ENCODE data around the gene SPOCK2. TPM values are rescaled to one million over a fixed set of nuclear protein-coding genes. Genes with fewer than 3 reads are reported as not detected.

SPOCK2 gene
- total RNA-seq, 4 donors from 2014 or later: 2.1 to 9.9 (median 5.0) TPM

DNA sequence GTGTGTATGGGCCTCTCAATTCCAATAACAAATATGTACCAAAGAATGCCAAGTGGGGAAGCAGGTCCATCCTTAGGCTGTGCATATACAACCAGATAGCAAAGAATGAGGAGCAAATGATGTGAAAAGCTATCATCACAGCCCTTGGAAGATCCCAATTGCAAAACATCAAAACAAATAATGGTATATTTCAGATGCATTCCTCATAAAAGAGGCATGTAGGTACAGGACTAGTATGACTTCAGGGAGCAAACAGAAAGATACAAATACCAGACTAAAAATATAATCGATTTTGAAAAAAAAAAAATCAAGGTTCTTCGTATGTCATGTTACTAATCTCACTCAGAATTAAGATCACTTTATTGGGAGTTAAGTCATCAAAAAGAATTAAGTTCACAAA lies 18.5 kb upstream of the SPOCK2 start:
- 82 to 92% methylated on average over 2 of the region's 2 CpGs for WGBS, 2 donors
- Histone ChIP-seq H3K4me1 (peaks cover 0 to 28% (median 12%) of the 10 kb centered on the region in 4 donors), H3K9me3 (no peaks in the 10 kb centered on the region), H3K36me3 (peaks cover 0 to 11% (median 0%) of the 10 kb centered on the region in 3 donors), H3K4me3 (no peak overlapping the region), H3K27me3 (no peaks in the 10 kb centered on the region), H3K27ac (peak overlapping the region in 1 of 4 donors; percentile 81)
- TF ChIP-seq POLR2A (IDR thresholded peaks at IDR 0.05) (no peak), EP300 (IDR thresholded peaks at IDR 0.05) (no peak), CTCF (IDR thresholded peaks at IDR 0.05) (no peak)
- no peak for DNase-seq (ENCODE audit: low spot score in 2 of 2)

DNA sequence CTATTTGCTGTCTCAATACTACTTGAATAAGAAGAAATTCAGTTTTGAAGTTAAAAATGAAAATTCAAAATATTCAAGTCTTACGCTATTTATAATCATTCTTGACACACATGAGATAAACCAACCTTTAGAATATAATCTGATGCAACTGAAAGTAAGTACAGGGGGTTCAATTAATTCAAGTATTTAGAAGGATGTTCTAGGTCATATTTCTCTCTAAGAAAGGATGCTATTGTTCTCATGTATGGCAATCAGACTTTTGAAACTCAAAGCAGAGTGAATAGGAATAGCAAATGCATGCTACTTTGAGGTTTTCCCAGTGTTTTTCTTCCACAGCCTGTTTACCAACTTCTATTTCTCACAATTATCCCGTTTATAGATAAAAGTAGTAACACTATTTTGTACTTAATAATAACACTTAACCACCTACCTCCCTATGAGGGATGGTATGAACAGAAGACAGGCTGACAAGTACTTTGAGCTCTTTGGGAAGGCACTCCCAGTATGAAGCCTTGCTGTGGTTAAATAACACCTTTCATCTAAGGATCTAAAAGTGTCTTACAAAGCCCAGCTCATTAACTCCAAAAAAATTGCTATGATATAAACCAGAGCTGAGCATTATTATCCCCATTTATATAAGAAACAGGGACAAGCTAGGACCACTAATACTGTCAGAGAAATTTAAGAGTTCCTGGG lies 18.0 kb upstream of the SPOCK2 start:
- Histone ChIP-seq H3K4me1 (peaks cover 0 to 28% (median 12%) of the 10 kb centered on the region in 4 donors), H3K9me3 (no peaks in the 10 kb centered on the region), H3K27ac (peak overlapping the region in 2 of 4 donors; percentile 52 to 81), H3K36me3 (peaks cover 0 to 17% (median 0%) of the 10 kb centered on the region in 3 donors), H3K27me3 (no peaks in the 10 kb centered on the region), H3K4me3 (no peak overlapping the region)
- WGBS, 2 donors: 56 to 62% methylated on average over 2 of the region's 2 CpGs
- DNase-seq (ENCODE audit: low spot score in 2 of 2): no peak
- TF ChIP-seq EP300 (IDR thresholded peaks at IDR 0.05) (no peak), CTCF (IDR thresholded peaks at IDR 0.05) (no peak), POLR2A (IDR thresholded peaks at IDR 0.05) (no peak)

DNA sequence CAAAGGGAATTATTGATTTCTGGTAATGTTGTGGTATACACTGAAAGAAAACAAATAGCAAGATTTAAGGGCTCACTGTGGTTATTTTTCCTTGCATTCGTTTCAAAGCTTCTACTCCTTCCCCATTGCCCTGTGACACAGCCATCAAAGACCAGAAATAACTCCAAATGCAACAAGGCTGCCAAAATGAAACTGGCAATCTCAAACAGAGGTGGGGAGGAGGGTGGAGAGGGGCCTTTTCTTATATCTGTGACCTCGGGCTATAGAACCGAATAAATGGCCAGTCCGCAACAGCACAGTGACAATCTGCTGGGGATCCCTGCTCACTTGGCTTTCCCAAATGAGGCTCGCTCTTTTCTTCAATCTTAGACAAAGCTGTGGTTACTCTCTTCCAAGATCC lies 17.4 kb upstream of the SPOCK2 start:
- DNase-seq (ENCODE audit: low spot score in 2 of 2): no peak
- Histone ChIP-seq H3K27ac (peak overlapping the region in 3 of 4 donors; percentile 2 to 81 (median 52)), H3K36me3 (peaks cover 0 to 22% (median 0%) of the 10 kb centered on the region in 3 donors), H3K27me3 (no peaks in the 10 kb centered on the region), H3K4me3 (no peak overlapping the region), H3K9me3 (no peaks in the 10 kb centered on the region), H3K4me1 (peaks cover 0 to 28% (median 12%) of the 10 kb centered on the region in 4 donors)
- 58 to 68% methylated on average over 5 of the region's 5 CpGs for WGBS, 2 donors
- TF ChIP-seq POLR2A (IDR thresholded peaks at IDR 0.05) (no peak), CTCF (IDR thresholded peaks at IDR 0.05) (no peak), EP300 (IDR thresholded peaks at IDR 0.05) (no peak)

GRCh38 chr10:72105098-72105475 lies 16.7 kb upstream of the SPOCK2 start:
- H3K27ac ChIP-seq: peak overlapping the region in 3 of 4 donors; percentile 2 to 81 (median 70)
- no peaks in the 10 kb centered on the region for H3K9me3 ChIP-seq
- no peak for TF ChIP-seq POLR2A (IDR thresholded peaks at IDR 0.05)
- no peak for TF ChIP-seq CTCF (IDR thresholded peaks at IDR 0.05)
- no peak for TF ChIP-seq EP300 (IDR thresholded peaks at IDR 0.05)
- DNase-seq (ENCODE audit: low spot score in 2 of 2): no peak
- peaks cover 0 to 29% (median 0%) of the 10 kb centered on the region in 3 donors for H3K36me3 ChIP-seq
- H3K27me3 ChIP-seq: no peaks in the 10 kb centered on the region
- H3K4me1 ChIP-seq: peaks cover 0 to 28% (median 12%) of the 10 kb centered on the region in 4 donors
- no peak overlapping the region for H3K4me3 ChIP-seq
- WGBS, 2 donors: 65 to 77% methylated on average over 4 to 9 of the region's 9 CpGs

- Histone ChIP-seq H3K36me3 (peaks cover 0 to 32% (median 0%) of the 10 kb centered on the region in 3 donors), H3K4me3 (no peak overlapping the region), H3K9me3 (no peaks in the 10 kb centered on the region), H3K27ac (peak overlapping the region in 2 of 4 donors; percentile 70 to 81), H3K27me3 (no peaks in the 10 kb centered on the region), H3K4me1 (peaks cover 0 to 28% (median 12%) of the 10 kb centered on the region in 4 donors)
- WGBS, 2 donors: 59 to 64% methylated on average over 8 of the region's 8 CpGs
- DNase-seq (ENCODE audit: low spot score in 2 of 2): no peak
- no peak for TF ChIP-seq POLR2A (IDR thresholded peaks at IDR 0.05)
- no peak for TF ChIP-seq EP300 (IDR thresholded peaks at IDR 0.05)
- TF ChIP-seq CTCF (IDR thresholded peaks at IDR 0.05): no peak
These were observed 16.2 kb upstream of the SPOCK2 start for GRCh38 chr10:72104472-72105097.
